Mucosa of rectum (tissue), 2 donors: ENCODE results near the gene LRRC49.
A peak's percentile ranks its signal among the peaks of the same experiment; 100 is the strongest.
"Not testable (repeated sequence)": the region's sequence is repeated elsewhere in the genome, so short reads cannot be mapped to it uniquely, and the experiment has no call there.

Experiments used
- H3K27ac ChIP-seq, 2 donors: one replicate each; pipeline ENCODE4 v1.7.0; 2013; ENCODE audit warnings: inconsistent platforms in 2 of 2, low read depth in 2 of 2, low read length in 2 of 2
- H3K27me3 ChIP-seq, 2 donors: one replicate each; pipeline ENCODE4 v1.7.0; 2013; ENCODE audit warnings: low read length in 2 of 2; ENCODE audit not compliant: control insufficient read depth in 2 of 2, insufficient read depth in 2 of 2
- H3K36me3 ChIP-seq, 2 donors: one replicate each; pipeline ENCODE4 v1.7.0; 2013; ENCODE audit warnings: low read length in 2 of 2; ENCODE audit not compliant: control insufficient read depth in 2 of 2, insufficient read depth in 2 of 2
- H3K4me1 ChIP-seq, 2 donors: one replicate each; pipeline ENCODE4 v1.7.0; 2013; ENCODE audit warnings: low read length in 2 of 2, mild to moderate bottlenecking in 1 of 2; ENCODE audit not compliant: control insufficient read depth in 2 of 2, insufficient read depth in 2 of 2
- H3K4me3 ChIP-seq, 2 donors: one replicate each; pipeline ENCODE4 v1.7.0; 2013; ENCODE audit warnings: low read length in 2 of 2
- H3K9ac ChIP-seq, 2 donors: one replicate each; pipeline ENCODE4 v1.7.0; 2013; ENCODE audit warnings: low read length in 2 of 2, low read depth in 1 of 2, mild to moderate bottlenecking in 1 of 2
- H3K9me3 ChIP-seq, 2 donors: one replicate each; pipeline ENCODE4 v1.7.0; 2013; ENCODE audit warnings: low read length in 2 of 2; ENCODE audit not compliant: control insufficient read depth in 2 of 2
- donor health status: healthy.
- donor health status: Normal muscosa, but diverticular disease.

LRRC49 gene

GRCh38 chr15:70856177-70856883 is 36.3 kb upstream of the LRRC49 start:
- H3K4me3 ChIP-seq: no peak overlapping the region
- H3K27me3 ChIP-seq: peaks cover 23 to 28% of the 10 kb centered on the region in 2 donors
- H3K27ac ChIP-seq: peak overlapping the region; percentile 32 to 65
- H3K4me1 ChIP-seq: peaks cover 0 to 2% of the 10 kb centered on the region in 2 donors
- H3K9me3 ChIP-seq: no peaks in the 10 kb centered on the region
- H3K9ac ChIP-seq: no peak overlapping the region
- no peaks in the 10 kb centered on the region for H3K36me3 ChIP-seq

DNA sequence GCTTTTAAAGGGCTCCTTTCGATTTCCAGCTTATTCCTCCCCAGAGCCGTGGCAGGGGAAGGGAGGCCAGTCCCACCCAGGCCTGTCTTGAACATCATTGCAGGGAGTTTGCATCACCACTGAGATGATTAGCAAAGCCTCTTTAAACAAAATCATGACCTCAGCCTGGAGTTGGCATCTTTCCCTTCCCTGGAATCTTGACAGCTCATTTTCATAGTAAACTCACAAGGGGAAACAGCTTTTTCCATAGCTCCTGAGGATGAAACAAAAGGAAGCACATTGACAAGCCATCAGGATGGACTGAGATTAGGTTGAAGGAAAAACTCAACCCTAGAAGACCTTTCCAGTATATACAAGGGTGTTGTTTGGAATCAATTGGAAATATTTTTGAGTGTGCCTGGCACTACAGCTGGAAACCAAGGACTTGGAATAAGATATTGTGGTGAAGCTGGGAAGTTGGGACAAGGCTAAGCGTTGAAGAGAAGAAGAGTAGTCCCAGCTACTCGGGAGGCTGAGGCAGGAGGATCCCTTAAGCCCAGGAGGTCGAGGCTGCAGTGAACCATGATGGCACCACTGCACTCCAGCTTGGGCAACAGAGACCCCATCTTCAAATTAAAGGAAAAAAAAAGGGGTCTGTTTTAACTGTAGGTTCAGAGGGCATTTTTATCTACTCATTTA is 35.6 kb upstream of the LRRC49 start:
- Histone ChIP-seq H3K36me3 (no peaks in the 10 kb centered on the region), H3K4me3 (no peak overlapping the region), H3K27me3 (peaks cover 18 to 28% of the 10 kb centered on the region in 2 donors), H3K9ac (no peak overlapping the region), H3K9me3 (no peaks in the 10 kb centered on the region), H3K27ac (peak overlapping the region; percentile 32 to 65), H3K4me1 (peaks cover 0 to 2% of the 10 kb centered on the region in 2 donors)

DNA sequence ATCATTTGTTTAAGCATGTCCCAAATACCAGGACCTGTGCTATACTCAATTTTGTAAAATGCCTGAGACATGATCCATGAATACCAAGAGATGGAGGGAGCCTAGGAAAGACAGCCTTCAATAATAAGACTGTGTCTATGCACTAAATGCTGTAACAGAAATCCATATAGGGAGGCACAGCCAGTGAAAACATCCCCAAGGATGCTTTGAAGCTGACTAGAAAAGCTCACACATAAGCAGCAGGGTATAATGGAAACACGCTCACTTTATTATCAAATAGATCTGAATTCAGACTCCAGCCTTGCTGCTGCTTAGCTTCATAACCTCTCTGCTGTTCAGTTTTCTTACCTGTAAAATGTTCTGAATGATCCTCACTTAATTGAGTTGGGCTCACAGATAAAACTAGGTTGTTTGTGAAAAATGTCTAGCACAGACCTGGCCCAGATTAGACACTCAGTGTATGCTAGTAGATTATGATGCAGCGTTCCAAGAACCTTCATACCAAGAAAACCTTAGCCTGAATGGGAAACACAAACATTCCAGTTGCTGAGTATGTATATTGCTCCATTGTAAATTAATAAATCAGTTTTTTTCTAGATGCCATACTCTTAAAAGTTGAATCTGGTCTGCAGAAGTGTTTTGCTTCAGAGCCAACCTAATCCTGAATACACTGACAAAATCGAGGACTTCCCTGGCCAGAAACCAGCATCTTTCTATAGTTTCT is 34.9 kb upstream of the LRRC49 start:
- H3K36me3 ChIP-seq: no peaks in the 10 kb centered on the region
- H3K27ac ChIP-seq: no peak overlapping the region
- peaks cover 13 to 27% of the 10 kb centered on the region in 2 donors for H3K27me3 ChIP-seq
- H3K9me3 ChIP-seq: no peaks in the 10 kb centered on the region
- H3K9ac ChIP-seq: no peak overlapping the region
- peaks cover 0 to 2% of the 10 kb centered on the region in 2 donors for H3K4me1 ChIP-seq
- no peak overlapping the region for H3K4me3 ChIP-seq

DNA sequence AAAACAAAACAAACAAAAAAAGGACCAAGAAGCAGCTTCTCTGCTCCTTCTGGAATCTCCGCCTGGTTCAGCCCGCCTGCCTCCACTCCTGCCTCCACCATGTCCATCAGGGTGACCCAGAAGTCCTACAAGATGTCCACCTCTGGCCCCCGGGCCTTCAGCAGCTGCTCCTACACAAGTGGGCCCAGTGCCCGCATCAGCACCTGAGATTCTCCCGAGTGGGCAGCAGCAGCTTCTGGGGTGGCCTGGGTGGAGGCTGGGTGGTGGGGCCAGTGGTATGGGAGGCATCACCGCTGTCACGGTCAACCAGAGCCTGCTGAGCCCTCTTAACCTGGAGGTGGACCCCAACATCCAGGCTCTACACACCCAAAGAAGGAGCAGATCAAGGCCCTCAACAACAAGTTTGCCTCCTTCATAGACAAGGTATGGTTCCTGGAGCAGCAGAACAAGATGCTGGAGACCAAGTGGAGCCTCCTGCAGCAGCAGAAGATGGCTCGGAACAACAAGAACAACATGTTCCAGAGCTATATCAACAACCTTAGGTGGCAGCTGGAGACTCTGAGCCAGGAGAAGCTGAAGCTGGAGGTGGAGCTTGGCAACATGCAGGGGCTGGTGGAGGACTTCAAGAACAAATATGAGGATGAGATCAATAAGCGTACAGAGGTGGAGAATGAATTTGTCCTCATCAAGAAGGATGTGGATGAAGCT is 33.9 kb upstream of the LRRC49 start:
- not testable (repeated sequence) for H3K27ac ChIP-seq, H3K4me3 ChIP-seq, H3K9ac ChIP-seq, H3K36me3 ChIP-seq, H3K9me3 ChIP-seq, H3K4me1 ChIP-seq
- peaks cover 8 to 18% of the 10 kb centered on the region in 2 donors for H3K27me3 ChIP-seq

DNA sequence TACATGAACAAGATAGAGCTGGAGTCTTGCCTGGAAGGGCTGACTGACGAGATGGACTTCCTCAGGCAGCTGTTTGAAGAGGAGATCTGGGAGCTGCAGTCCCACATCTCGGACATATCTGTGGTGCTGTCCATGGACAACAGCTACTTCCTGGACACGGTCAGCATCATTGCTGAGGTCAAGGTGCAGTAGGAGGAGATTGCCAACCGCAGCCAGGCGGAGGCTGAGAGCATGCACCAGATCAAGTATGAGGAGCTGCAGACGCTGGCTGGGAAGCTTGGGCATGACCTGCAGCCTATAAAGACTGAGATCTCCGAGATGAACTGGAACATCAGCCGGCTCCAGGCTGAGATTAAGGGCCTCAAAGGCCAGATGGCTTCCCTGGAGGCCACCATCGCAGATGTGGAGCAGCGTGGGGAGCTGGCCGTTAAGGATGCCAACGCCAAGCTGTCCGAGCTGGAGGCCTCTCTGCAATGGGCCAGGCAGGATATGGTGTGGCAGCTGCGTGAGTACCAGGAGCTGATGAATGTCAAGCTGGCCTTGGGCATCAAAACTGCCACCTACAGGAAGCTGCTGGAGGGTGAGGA is 33.2 kb upstream of the LRRC49 start:
- Histone ChIP-seq H3K4me1 (peaks cover 0 to under 1% of the 10 kb centered on the region in 2 donors), H3K27me3 (peaks cover 8 to 16% of the 10 kb centered on the region in 2 donors), H3K4me3 (no peak overlapping the region), H3K27ac (no peak overlapping the region), H3K9me3 (no peaks in the 10 kb centered on the region), H3K9ac (no peak overlapping the region), H3K36me3 (no peaks in the 10 kb centered on the region)

- Histone ChIP-seq H3K9ac (no peak overlapping the region), H3K27ac (no peak overlapping the region), H3K27me3 (peaks cover 8 to 11% of the 10 kb centered on the region in 2 donors), H3K4me3 (no peak overlapping the region), H3K4me1 (no peaks in the 10 kb centered on the region), H3K36me3 (no peaks in the 10 kb centered on the region), H3K9me3 (no peaks in the 10 kb centered on the region)
Measured at GRCh38 chr15:70859998-70860397, 32.6 kb upstream of the LRRC49 start.

- no peak overlapping the region for H3K27ac ChIP-seq
- no peak overlapping the region for H3K4me3 ChIP-seq
- no peaks in the 10 kb centered on the region for H3K27me3 ChIP-seq
- no peaks in the 10 kb centered on the region for H3K36me3 ChIP-seq
- H3K9ac ChIP-seq: no peak overlapping the region
- no peaks in the 10 kb centered on the region for H3K4me1 ChIP-seq
- H3K9me3 ChIP-seq: no peaks in the 10 kb centered on the region
Measured at GRCh38 chr15:70863450-70864218, 29.0 kb upstream of the LRRC49 start.

DNA sequence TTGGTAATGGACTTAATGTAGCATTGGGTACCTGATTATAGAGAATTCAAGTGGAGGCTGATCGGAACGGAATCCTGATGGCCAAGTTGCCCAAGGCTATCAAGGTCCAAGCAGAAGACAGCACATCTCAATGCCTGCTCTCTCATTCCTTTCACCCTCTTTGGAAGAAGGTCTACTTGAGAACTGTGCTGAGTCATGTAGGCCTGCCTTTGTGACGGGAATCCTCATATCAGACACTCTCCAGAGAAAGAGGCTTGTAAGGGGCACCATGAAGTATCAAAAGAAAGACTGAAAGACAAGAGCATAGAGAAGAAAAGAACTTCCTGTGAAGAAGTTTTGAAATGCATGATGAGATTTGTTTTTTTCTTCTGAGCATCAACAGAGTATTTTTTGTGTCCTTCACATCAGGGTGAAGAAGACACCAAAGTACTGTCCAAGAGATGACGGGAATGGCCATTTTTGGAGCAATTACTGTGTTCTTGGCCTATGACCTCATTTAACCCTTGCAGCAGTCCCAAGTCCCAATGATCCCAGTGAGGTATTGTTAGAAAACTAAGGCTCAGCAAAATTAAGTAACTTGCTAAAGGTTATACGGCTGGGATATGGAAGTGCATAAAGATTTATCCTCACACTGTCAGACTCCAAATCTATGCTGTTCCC is 25.5 kb upstream of the LRRC49 start:
- Histone ChIP-seq H3K36me3 (no peaks in the 10 kb centered on the region), H3K9ac (no peak overlapping the region), H3K27me3 (no peaks in the 10 kb centered on the region), H3K27ac (no peak overlapping the region), H3K4me1 (no peaks in the 10 kb centered on the region), H3K9me3 (no peaks in the 10 kb centered on the region), H3K4me3 (no peak overlapping the region)

DNA sequence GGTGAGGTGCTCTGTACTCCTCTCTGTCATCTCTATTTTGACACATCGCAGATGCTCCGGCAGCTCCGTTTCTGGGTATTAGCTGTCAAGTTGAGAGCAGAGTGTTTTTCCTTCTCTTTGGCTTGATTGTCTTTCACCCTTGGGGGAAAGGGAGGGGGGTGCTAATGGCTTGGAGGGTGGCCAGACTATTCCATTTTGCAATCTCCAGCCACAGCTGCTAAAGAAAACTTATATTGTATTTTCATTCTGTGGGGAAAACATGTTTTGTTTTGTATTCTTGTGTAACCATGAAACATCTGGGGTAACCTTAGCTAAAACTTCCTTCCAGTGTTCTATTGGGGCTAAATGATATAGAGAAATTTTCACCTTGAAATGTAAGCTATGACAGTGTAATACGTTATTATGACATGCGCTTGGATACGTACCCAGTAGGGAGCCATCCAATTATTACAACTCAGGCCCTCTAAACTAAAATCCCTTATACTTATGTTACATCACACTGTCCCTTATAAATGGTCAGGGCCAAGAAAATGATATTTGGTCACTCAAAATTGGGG is 24.6 kb upstream of the LRRC49 start:
- no peaks in the 10 kb centered on the region for H3K9me3 ChIP-seq
- no peaks in the 10 kb centered on the region for H3K36me3 ChIP-seq
- H3K9ac ChIP-seq: no peak overlapping the region
- no peaks in the 10 kb centered on the region for H3K4me1 ChIP-seq
- no peak overlapping the region for H3K4me3 ChIP-seq
- H3K27me3 ChIP-seq: no peaks in the 10 kb centered on the region
- H3K27ac ChIP-seq: peak overlapping the region in 1 of 2 donors; percentile 27
